ENCODE measurements around the gene MAML3.

Gene MAML3

DNA sequence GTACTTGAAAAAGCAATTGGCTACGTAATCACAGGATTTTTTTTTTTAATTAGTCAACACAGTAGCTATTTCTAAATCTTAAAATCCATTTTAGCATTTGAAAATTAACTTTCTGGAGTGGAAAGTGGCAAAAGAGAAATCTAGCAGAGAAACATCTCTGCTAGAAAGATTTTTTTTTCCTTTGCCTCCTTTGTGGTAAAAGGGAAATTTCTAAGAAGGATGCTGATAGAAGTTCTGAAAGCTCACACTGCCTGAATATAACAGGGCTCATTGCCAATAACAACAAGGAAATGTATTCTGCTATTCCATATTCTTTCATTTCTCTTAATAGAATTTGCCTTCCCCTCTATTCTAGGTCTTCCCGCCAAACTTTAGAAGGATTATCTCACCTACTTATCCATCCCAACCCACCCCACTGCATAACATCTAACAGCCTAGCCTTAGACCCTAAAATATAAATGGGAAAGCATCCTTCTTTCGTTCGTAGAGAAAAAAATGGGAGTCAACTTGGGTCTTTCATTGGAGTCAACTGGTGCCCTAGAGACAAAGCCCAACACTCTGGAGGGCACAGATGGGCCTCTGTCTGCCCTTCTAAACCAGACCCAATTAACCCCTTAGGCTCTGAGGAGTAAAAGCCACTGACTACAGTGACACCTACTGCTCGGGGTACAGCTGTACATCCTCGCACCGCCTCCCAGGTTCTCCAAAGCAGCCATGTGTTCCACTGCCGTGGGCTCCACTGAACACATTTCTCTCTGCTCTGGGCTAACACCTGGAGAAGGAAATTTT, 103.9 kb downstream of the MAML3 start:
- Mint-ChIP-seq H3K27ac (no peak overlapping the region), H3K4me3 (peak overlapping the region; percentile 79), H3K36me3 (ENCODE audit: low read depth) (no peaks in the 10 kb centered on the region), H3K4me1 (peaks cover 59% of the 10 kb centered on the region), H3K9me3 (no peaks in the 10 kb centered on the region), H3K27me3 (peaks cover 14% of the 10 kb centered on the region)
- no peak for DNase-seq
- peak; percentile 67 for ATAC-seq

DNA sequence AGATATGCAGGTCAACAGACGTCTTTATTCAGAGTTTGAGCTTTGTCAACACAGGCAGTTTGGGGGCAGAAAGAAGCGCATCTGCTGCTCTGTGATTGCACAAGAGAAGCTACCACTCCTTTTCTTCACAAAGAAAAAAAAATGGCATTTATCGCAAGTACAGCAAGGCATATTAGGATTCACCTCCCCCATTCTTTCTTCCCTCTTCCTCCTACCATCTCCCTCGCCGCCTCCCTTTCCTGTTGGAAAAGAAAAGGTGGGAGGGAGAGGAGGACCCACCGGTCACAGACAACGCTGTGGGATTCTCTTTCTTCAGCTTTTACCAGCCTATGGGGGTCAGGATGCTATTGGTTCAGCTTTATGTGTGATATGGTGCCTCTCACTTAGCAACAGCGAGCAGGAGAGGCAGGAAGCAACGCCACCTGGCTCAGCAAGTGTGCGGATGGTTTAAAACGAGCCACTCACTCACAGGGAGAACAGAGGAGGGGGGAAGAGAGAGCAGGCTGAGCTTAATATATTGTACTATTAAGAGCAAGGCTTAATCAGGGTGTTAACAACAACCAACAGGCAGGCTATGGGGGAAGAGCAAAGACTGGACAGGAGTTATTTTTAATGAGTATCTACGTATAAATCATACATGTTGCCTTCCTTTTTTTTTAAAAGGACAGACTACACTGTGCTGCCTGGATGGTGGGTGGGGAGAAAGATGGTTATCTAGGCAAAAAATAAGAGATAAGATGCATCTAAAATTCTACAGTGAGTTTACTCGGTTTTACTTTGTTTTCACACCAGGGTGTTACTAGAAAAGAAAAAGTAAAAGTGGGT, 104.7 kb downstream of the MAML3 start:
- Mint-ChIP-seq H3K36me3 (ENCODE audit: low read depth) (no peaks in the 10 kb centered on the region), H3K4me3 (peak overlapping the region; percentile 79), H3K27ac (peak overlapping the region; percentile 64), H3K9me3 (no peaks in the 10 kb centered on the region), H3K4me1 (peaks cover 51% of the 10 kb centered on the region), H3K27me3 (peaks cover 14% of the 10 kb centered on the region)
- DNase-seq (peak; percentile 45), ATAC-seq (peak; percentile 87)

DNA sequence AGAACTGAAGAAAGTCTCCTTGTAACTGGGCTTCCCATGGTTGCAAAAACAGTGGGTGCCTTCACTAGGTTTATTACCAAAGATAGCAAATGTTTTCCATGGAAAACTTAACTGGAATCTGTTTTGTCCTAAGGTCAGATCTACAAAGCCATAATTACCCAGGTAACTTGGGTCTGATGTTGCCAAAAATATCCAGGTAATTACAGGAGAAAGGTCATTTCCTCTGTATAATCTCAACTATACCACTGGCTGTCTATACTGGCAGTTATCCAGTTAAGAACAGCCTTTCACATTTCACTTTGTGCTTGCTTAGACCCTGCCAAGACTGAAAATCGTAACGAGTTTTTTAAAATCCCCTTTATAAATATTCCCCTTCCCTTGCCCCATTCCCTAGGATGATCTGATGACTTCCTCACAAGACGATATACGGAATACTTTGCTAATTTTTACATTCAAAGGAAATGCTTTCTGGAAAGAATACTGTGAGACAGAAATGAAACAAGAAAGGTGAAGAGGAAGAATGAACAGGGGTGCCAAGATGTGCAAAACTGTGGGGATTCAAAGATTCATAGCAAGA, 105.5 kb downstream of the MAML3 start:
- DNase-seq (no peak), ATAC-seq (no peak)
- Mint-ChIP-seq H3K27ac (no peak overlapping the region), H3K9me3 (no peaks in the 10 kb centered on the region), H3K27me3 (peaks cover 14% of the 10 kb centered on the region), H3K36me3 (ENCODE audit: low read depth) (no peaks in the 10 kb centered on the region), H3K4me3 (peak overlapping the region; percentile 79), H3K4me1 (peaks cover 43% of the 10 kb centered on the region)

DNA sequence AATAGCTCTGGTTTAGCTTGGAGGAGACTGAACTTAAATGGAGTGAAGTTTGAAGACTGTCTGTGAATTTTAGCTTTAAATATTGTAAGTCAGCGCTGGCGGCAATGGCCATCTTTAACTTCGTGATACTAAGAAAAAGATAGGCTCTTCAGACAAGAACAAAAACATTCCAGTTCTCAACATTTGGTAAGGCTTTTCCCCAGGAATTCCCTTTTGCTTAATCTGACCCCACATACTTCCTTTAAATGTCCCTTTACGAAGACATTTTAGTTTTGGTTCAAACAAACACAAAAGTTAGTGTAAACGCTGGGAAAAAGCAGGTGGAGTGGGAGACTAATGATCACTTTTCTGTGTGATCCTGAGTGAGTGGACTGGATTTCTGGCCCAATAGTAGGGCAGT, 106.2 kb downstream of the MAML3 start:
- ATAC-seq, result no peak
- no peaks in the 10 kb centered on the region for H3K36me3 Mint-ChIP-seq (ENCODE audit: low read depth)
- no peak for DNase-seq
- H3K9me3 Mint-ChIP-seq, result no peaks in the 10 kb centered on the region
- peaks cover 14% of the 10 kb centered on the region for H3K27me3 Mint-ChIP-seq
- H3K27ac Mint-ChIP-seq, result no peak overlapping the region
- H3K4me1 Mint-ChIP-seq, result peaks cover 36% of the 10 kb centered on the region
- H3K4me3 Mint-ChIP-seq, result no peak overlapping the region

DNA sequence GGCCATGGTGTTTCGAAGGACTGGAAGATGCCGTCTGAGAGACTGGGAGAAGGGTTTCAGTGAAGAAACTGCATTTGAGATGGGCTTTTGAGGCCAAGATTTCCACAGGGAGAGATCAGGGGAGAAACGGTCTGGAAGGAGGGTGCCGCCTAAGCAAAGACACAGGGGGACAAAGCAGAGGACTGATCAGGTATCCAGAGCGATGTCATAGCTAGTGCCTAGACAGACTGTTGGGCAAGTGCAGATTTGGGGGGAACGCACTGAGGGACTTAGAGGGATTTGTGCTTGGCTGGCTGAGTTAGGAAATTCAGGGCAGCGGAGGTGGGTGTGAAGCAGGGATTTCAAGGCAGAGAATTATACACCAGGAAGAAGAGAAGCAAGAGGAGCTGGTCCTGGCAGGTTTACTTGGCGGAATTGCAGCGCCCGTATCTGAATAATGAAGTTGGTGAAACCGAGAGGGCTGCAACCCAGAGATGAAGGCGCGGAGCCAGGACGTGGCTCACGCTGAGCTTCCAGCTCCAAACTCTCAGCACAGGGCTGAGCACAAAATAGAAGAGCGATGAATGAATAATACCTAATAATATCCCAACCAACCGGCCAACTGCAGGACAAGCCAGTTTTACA, 106.9 kb downstream of the MAML3 start:
- Mint-ChIP-seq H3K4me3 (no peak overlapping the region), H3K4me1 (peaks cover 37% of the 10 kb centered on the region), H3K9me3 (no peaks in the 10 kb centered on the region), H3K27me3 (peaks cover 14% of the 10 kb centered on the region), H3K36me3 (ENCODE audit: low read depth) (no peaks in the 10 kb centered on the region), H3K27ac (no peak overlapping the region)
- DNase-seq (no peak), ATAC-seq (no peak)

DNA sequence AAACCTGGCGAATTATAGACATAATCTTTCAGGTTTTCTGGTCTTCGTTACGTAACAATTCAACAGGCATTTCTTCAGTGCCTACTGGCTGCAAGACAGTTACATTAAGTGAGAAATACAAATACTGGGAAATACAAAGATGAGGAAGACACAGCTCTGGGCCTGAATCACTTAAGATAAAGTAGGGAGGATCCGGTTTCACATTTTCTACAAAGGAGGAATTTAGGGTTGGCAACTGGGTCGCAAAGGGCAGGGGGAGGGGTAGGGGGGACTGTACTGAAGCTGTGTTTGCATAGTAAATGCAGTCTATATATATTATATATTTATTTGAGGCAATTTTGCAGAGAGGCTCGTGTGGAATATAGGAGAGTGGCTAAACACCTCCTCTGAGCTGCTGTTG, 107.4 kb downstream of the MAML3 start:
- DNase-seq (no peak), ATAC-seq (no peak)
- Mint-ChIP-seq H3K27ac (no peak overlapping the region), H3K9me3 (no peaks in the 10 kb centered on the region), H3K4me1 (peaks cover 34% of the 10 kb centered on the region), H3K27me3 (peaks cover 14% of the 10 kb centered on the region), H3K36me3 (ENCODE audit: low read depth) (no peaks in the 10 kb centered on the region), H3K4me3 (no peak overlapping the region)

DNA sequence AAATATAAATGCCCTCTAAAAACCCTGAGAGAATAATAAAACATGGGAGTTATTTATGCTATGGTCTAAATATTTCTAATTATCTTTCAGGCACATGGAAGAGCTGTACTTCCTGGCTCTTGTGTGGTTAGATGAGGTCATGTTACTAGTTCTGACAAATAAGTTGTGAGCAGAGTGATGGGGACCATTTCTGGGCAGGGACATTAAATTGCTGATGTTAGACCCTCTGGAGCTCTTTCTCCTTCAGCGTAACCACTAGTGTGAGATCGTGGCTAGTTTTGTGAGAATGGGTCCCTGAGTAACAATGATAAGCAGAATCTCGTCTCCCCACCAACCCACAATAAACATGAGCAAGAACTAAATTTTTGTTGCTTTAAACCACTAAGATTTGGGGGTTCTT, 108.0 kb downstream of the MAML3 start:
- H3K36me3 Mint-ChIP-seq (ENCODE audit: low read depth), result peaks cover 1% of the 10 kb centered on the region
- H3K27ac Mint-ChIP-seq, result no peak overlapping the region
- no peak for DNase-seq
- H3K27me3 Mint-ChIP-seq, result peaks cover 14% of the 10 kb centered on the region
- no peaks in the 10 kb centered on the region for H3K9me3 Mint-ChIP-seq
- no peak for ATAC-seq
- peaks cover 34% of the 10 kb centered on the region for H3K4me1 Mint-ChIP-seq
- no peak overlapping the region for H3K4me3 Mint-ChIP-seq

DNA sequence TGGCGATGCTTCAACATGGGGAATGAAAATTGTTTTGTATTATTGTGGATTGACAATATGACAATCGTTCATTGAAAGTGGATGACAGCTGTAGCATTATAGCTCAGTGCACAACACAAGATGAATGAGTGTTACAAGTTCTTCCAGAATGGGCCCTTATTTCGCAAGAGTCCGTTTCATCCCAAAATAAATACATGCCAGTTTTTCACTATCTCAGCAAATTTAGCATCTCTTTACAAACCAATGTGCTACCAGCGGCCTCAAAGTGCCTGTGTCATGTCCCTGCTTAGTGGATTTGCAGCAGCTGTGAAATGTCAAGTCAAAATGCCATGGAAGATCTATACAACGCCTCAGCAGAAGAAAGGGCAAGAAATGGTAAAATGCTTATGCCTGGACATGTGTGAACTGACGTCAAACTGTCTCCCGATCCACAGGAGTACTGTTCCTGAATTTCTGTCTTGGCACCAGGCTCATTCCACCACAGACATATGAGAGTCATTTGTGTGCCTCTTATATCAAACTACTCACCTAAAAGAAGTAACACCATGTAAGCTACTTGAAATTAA, 109.6 kb downstream of the MAML3 start:
- Mint-ChIP-seq H3K27ac (no peak overlapping the region), H3K27me3 (peaks cover 12% of the 10 kb centered on the region), H3K4me3 (no peak overlapping the region), H3K36me3 (ENCODE audit: low read depth) (peaks cover 1% of the 10 kb centered on the region), H3K9me3 (no peaks in the 10 kb centered on the region), H3K4me1 (peaks cover 19% of the 10 kb centered on the region)
- DNase-seq (no peak), ATAC-seq (no peak)

DNA sequence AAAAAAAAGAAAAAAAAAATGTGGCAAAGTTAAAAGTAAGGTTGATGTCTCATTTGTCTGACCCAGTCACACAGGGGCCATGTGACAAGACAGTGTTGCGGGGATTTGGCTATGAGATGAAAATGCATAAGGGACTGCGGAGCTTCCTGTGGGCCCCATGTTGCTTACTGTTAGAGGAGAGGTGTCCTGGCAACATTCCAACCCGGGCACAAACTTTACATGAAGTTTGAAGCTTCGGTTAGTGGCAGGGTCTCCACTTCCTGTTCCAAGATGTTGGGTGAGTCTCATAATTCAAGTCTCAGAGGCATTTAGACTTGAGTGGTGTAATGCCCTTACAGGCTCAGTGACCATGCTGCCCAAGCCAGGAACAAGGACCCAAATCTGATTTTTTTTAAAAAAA, 111.3 kb downstream of the MAML3 start:
- ATAC-seq (no peak), DNase-seq (no peak)
- peaks cover 1% of the 10 kb centered on the region for H3K36me3 Mint-ChIP-seq (ENCODE audit: low read depth)
- H3K27ac Mint-ChIP-seq, result no peak overlapping the region
- H3K27me3 Mint-ChIP-seq, result peaks cover 5% of the 10 kb centered on the region
- H3K9me3 Mint-ChIP-seq, result no peaks in the 10 kb centered on the region
- peaks cover 17% of the 10 kb centered on the region for H3K4me1 Mint-ChIP-seq
- H3K4me3 Mint-ChIP-seq, result no peak overlapping the region

DNA sequence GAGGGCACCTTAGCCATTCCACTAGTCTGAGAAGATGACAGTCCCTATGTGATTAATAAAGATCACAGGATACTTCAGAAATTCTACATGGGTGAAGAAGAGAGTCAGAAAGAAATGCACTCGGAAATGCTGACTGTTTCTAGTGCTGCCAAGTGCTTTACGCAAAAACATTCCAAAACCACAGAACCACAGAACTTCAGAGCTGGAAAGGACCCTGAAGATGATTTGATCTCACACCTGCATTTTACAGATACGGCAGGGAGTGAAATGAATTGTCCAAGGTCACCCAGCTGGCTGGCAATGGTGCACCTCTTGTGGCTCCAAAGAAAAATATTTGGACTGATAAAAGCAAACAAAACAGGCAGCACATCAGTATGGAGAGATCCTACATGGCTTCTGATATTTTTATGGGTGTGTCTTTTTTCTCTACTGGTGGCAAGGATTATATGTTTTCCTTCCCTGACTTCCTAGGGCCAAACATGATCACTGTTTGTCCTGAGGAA, 115.9 kb downstream of the MAML3 start:
- DNase-seq, result no peak
- Mint-ChIP-seq H3K4me1 (peaks cover 18% of the 10 kb centered on the region), H3K4me3 (no peak overlapping the region), H3K9me3 (no peaks in the 10 kb centered on the region), H3K27me3 (no peaks in the 10 kb centered on the region), H3K36me3 (ENCODE audit: low read depth) (peaks cover 1% of the 10 kb centered on the region), H3K27ac (no peak overlapping the region)
- peak; percentile 42 for ATAC-seq

DNA sequence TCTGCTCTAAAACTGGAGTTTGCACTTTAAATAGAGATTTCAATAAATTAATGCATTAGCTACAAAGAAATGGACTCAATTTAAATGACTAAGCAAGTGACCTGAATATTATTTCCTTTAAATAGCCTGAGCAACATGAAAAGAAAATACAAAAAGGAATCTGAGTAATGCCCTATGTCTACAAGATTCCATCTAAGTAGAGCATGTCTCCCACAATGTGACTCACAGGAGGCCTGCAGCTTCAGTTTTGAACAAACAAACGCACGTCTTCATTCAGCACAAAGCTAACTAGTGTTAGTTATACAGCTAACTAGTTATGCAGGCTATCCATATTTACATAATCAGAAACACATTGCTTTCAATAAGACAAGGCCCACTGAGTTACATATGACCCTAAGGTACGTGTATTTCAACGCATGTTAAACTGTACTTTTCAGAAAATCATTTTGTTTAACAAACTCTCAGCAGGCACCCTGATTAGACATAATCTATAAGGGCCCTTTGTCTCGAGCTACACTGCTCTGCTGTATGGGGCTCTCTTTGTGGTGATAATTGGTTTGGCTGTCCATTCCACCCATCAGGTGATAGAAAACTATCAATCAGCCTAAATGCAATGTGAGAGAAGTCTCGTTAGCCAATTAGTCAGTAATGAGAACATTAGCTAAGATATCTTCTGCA, 116.5 kb downstream of the MAML3 start:
- Mint-ChIP-seq H3K27ac (no peak overlapping the region), H3K4me1 (peaks cover 16% of the 10 kb centered on the region), H3K9me3 (no peaks in the 10 kb centered on the region), H3K36me3 (ENCODE audit: low read depth) (peaks cover 1% of the 10 kb centered on the region), H3K4me3 (no peak overlapping the region), H3K27me3 (no peaks in the 10 kb centered on the region)
- DNase-seq (no peak), ATAC-seq (peak; percentile 72)

DNA sequence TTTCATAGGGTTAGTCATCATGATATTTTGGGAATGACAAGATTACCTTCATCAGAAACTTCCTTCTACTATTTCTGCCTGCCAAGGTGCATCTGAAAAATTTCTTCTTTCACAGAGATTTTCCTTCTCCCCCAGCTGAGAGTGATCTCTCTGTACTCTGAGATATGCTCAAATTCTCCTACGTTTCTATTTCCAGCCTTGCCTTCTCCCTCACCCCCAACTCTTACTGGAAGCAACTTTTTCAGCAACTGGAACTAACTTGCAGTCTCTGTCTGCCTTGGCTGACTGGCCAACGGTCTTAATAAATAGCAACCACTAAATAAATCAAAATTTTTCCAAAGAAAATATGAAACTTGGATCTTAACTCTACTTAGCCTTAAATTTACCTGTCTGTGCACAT, 122.3 kb downstream of the MAML3 start:
- Mint-ChIP-seq H3K27me3 (peaks cover 9% of the 10 kb centered on the region), H3K27ac (no peak overlapping the region)
- ATAC-seq, result no peak

DNA sequence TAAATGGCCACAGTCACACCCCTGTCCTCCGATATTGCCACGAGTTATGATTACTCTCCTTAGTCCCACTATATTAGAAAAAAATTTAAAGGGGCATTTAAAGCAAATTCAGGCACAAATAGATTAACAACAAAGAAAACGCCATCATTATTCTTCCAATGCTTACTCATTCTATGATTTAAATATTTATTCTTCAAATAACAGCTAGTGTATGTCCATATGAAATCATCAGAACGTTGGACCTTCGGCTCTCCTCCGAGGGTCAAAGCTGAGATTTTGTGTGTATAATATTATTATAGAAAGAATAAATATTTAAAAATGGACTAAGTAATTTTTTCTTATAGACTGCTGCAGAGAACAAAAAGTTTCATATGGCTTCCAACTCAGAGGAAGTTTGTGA, 122.9 kb downstream of the MAML3 start:
- Mint-ChIP-seq H3K9me3 (no peaks in the 10 kb centered on the region), H3K27me3 (peaks cover 9% of the 10 kb centered on the region), H3K4me3 (no peak overlapping the region), H3K36me3 (ENCODE audit: low read depth) (no peaks in the 10 kb centered on the region), H3K4me1 (no peaks in the 10 kb centered on the region), H3K27ac (no peak overlapping the region)
- DNase-seq (no peak), ATAC-seq (no peak)

More for the DNA sequence above, 122.3 kb downstream of the MAML3 start:
- Mint-ChIP-seq H3K4me1 (no peaks in the 10 kb centered on the region), H3K4me3 (no peak overlapping the region), H3K36me3 (ENCODE audit: low read depth) (no peaks in the 10 kb centered on the region), H3K9me3 (no peaks in the 10 kb centered on the region)
- DNase-seq, result no peak
